Keratinocyte (primary cell): ENCODE data around the gene LATS1.

Source experiments
- EZH2 ChIP-seq: IDR thresholded peaks from one replicate; pipeline ENCODE4 v1.6.1; 2012; ENCODE audit warnings: inconsistent platforms, mild to moderate bottlenecking, low read length, moderate library complexity
- TF ChIP-seq, protein P1 (sequence below), 3 experiments: IDR thresholded peaks in 1 of 3; conservative IDR thresholded peaks in 1 of 3; optimal IDR thresholded peaks in 1 of 3; 2 replicates in 2 of 3; 3 replicates in 1 of 3; pipeline versions ENCODE3 to v1.5.1; 2011; ENCODE audit warnings: low read length in 3 of 3, mild to moderate bottlenecking in 3 of 3, moderate library complexity in 2 of 3, control low read depth in 1 of 3, inconsistent platforms in 1 of 3; ENCODE audit not compliant: insufficient read depth in 2 of 3; ENCODE audit errors: extremely low read depth in 1 of 3

DNA sequence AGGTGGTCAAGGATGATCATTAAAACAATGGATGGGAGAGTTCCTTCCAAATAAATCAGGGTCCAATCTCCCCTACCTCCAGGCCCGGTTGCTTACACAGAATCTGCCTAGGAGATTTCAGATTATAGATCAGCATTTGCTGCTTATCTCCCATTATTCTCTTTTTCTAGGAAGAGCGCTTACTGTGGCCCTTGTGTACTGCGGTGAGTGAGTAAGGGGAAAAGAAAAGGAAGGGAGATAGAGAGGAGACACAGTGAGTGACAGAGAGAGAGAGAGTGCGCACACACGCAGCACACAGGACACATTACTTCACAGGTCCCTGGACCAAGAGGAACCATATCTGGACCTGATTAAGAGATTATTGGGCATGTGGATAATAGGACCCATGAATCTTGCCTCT is 6.2 kb downstream of the LATS1 start:
- TF ChIP-seq, protein P1, sequence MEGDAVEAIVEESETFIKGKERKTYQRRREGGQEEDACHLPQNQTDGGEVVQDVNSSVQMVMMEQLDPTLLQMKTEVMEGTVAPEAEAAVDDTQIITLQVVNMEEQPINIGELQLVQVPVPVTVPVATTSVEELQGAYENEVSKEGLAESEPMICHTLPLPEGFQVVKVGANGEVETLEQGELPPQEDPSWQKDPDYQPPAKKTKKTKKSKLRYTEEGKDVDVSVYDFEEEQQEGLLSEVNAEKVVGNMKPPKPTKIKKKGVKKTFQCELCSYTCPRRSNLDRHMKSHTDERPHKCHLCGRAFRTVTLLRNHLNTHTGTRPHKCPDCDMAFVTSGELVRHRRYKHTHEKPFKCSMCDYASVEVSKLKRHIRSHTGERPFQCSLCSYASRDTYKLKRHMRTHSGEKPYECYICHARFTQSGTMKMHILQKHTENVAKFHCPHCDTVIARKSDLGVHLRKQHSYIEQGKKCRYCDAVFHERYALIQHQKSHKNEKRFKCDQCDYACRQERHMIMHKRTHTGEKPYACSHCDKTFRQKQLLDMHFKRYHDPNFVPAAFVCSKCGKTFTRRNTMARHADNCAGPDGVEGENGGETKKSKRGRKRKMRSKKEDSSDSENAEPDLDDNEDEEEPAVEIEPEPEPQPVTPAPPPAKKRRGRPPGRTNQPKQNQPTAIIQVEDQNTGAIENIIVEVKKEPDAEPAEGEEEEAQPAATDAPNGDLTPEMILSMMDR (optimal IDR thresholded peaks at IDR 0.05 in 1 of 3, IDR thresholded peaks at IDR 0.05 in 1 of 3, conservative IDR thresholded peaks at IDR 0.05 in 1 of 3; ENCODE audit: extremely low read depth in 1 of 3, insufficient read depth in 2 of 3, low read length in 3 of 3): no peak
- TF ChIP-seq EZH2: no peak
